K562 (cell line): ENCODE results near the gene DNMT3A. TPM values are rescaled to one million over a fixed set of nuclear protein-coding genes. Genes with fewer than 3 reads are reported as not detected.

Experiments used
- ATAC-seq: fragments of 200-7000 bp; cut with Tn5 transposase; 3 replicates; pipeline ENCODE4 v1.9.1; 2020; ENCODE audit warnings: moderate library complexity
- BruUV-seq: library from RNA; stranded (reverse); fragments of 400-500 nt; replicated peaks from 2 replicates; lab custom pipeline; 2021; lab: Mats Ljungman, UMichigan
- CTCF ChIA-PET: fragments of 300-600 bp; formaldehyde crosslinking; extraction: SDS; loops from one replicate; lab custom pipeline; 2021; ENCODE audit warnings: low intra/inter-chr PET ratio; lab: Yijun Ruan, JAX
- POLR2A ChIA-PET: fragments of 300-600, 350-650 bp; sonication (Branson Sonifier 250); formaldehyde crosslinking; extraction: SDS; loops from one replicate; lab custom pipeline; 2021; ENCODE audit warnings: antibody characterized with exemption, inconsistent platforms; lab: Yijun Ruan, JAX
- DNase-seq, 4 experiments: peaks; one replicate each; pipeline versions ENCODE4 v3.0.0 to v3.0.0-alpha.2; 2011 to 2018; ENCODE audit warnings: low spot score in 3 of 4, mixed read lengths in 3 of 4; ENCODE audit errors: extremely low read depth in 1 of 4
- FAIRE-seq: peaks from 2 replicates; lab custom pipeline; 2011; peaks lifted over from hg19 to GRCh38; lab: Jason Lieb, UNC
- H2AFZ ChIP-seq: 2 replicates; pipeline ENCODE4 v1.6.0; 2011; ENCODE audit warnings: low read depth, low read length, control low read depth, inconsistent platforms
- H3K27ac ChIP-seq: fragments of 200-600 bp; 3 replicates; pipeline ENCODE4 v1.8.0; 2011; ENCODE audit warnings: low read depth, mild to moderate bottlenecking, control low read depth, inconsistent platforms, low read length, moderate library complexity, mixed read lengths; ENCODE audit errors: extremely low read depth
- H3K27me3 ChIP-seq, 2 experiments: fragments of 300-600 bp in 1 of 2; 2 replicates in 1 of 2; 3 replicates in 1 of 2; pipeline versions ENCODE4 v1.6.0 to v1.8.0; 2011; ENCODE audit warnings: inconsistent platforms in 2 of 2, low read length in 2 of 2, mild to moderate bottlenecking in 1 of 2, mixed read lengths in 1 of 2, moderate library complexity in 1 of 2; ENCODE audit not compliant: control insufficient read depth in 2 of 2, insufficient read depth in 2 of 2
- H3K36me3 ChIP-seq: fragments of 300-600 bp; 3 replicates; pipeline ENCODE4 v1.8.0; 2011; ENCODE audit warnings: mild to moderate bottlenecking, low read length, inconsistent platforms; ENCODE audit not compliant: control insufficient read depth, insufficient read depth
- H3K4me1 ChIP-seq, 2 experiments: fragments of 200-600 bp in 1 of 2; replicated peaks in 1 of 2; 2 replicates in 1 of 2; 3 replicates in 1 of 2; pipeline versions ENCODE4 v1.5.1 to v1.8.0; 2011; ENCODE audit warnings: inconsistent platforms in 2 of 2, low read length in 2 of 2, mild to moderate bottlenecking in 1 of 2, mixed read lengths in 1 of 2, moderate library complexity in 1 of 2; ENCODE audit not compliant: control insufficient read depth in 2 of 2, insufficient read depth in 2 of 2
- H3K4me2 ChIP-seq: 2 replicates; pipeline ENCODE4 v1.6.1; 2011; ENCODE audit warnings: low read length, control low read depth, inconsistent platforms, mixed read lengths; ENCODE audit not compliant: insufficient read depth
- H3K4me3 ChIP-seq: fragments of 200-600 bp; sonication (generic), shearing (Covaris generic); 2 replicates; pipeline ENCODE4 v1.5.1; 2016; ENCODE audit warnings: control low read depth, inconsistent platforms
- H3K79me2 ChIP-seq: fragments of 200-600 bp; 3 replicates; pipeline ENCODE4 v1.8.0; 2011; ENCODE audit warnings: low read length, inconsistent platforms; ENCODE audit not compliant: control insufficient read depth, insufficient read depth
- H3K9ac ChIP-seq, 2 experiments: 2 replicates each; pipeline versions ENCODE4 v1.6.0 to v1.6.1; 2011; ENCODE audit warnings: low read depth in 2 of 2, low read length in 2 of 2, control low read depth in 1 of 2, inconsistent platforms in 1 of 2, mild to moderate bottlenecking in 1 of 2, mixed read lengths in 1 of 2; ENCODE audit not compliant: insufficient read depth in 1 of 2
- H3K9me1 ChIP-seq: one replicate; pipeline ENCODE4 v1.6.0; 2011; ENCODE audit warnings: inconsistent platforms, mild to moderate bottlenecking, low read length, moderate library complexity; ENCODE audit not compliant: control insufficient read depth, insufficient read depth
- H3K9me3 ChIP-seq: replicated peaks from 2 replicates; pipeline ENCODE4 v1.5.1; 2011; ENCODE audit warnings: low read depth, low read length, inconsistent platforms; ENCODE audit not compliant: control insufficient read depth, insufficient read depth
- H4K20me1 ChIP-seq: replicated peaks from 2 replicates; pipeline ENCODE4 v1.6.1; 2011; ENCODE audit warnings: low read length, inconsistent platforms, mixed read lengths; ENCODE audit not compliant: control insufficient read depth, insufficient read depth
- DEAF1 ChIP-seq: fragments of 450-650 bp; formaldehyde crosslinking; IDR thresholded peaks from 2 replicates; pipeline ENCODE4 v1.4.0; 2020; ENCODE audit warnings: mild to moderate bottlenecking, moderate library complexity
- ERF ChIP-seq: fragments of 450-650 bp; formaldehyde crosslinking; IDR thresholded peaks from 2 replicates; pipeline ENCODE4 v1.4.0; 2020; ENCODE audit warnings: mild to moderate bottlenecking, mixed read lengths
- GTF2B ChIP-seq: IDR thresholded peaks from 2 replicates; pipeline ENCODE4 v1.6.1; 2011; ENCODE audit not compliant: insufficient read length; ENCODE audit errors: extremely low read depth
- MXI1 ChIP-seq: IDR thresholded peaks from 2 replicates; pipeline ENCODE4 v1.6.1; 2011; ENCODE audit warnings: low read depth, mild to moderate bottlenecking, improper control_type of control experiment, low read length
- RHOXF2B ChIP-seq: fragments of 250-450 bp; sonication (Bioruptor Pico); conservative IDR thresholded peaks from 2 replicates; pipeline ENCODE4 v1.5.1; 2021
- SNIP1 ChIP-seq: fragments of 450-650 bp; IDR thresholded peaks from 2 replicates; pipeline ENCODE4 v1.7.1; 2017; ENCODE audit warnings: low read depth, mild to moderate bottlenecking
- STAT6 ChIP-seq: sonication (generic); formaldehyde crosslinking; IDR thresholded peaks from 2 replicates; pipeline ENCODE4 v1.8.1; 2023; ENCODE audit warnings: mild to moderate bottlenecking, missing genetic modification reagents
- TSHZ1 ChIP-seq: fragments of 250-450 bp; sonication (Bioruptor Pico); IDR thresholded peaks from 2 replicates; pipeline ENCODE4 v1.4.0; 2020; ENCODE audit warnings: mild to moderate bottlenecking, moderate library complexity
- ZBTB26 ChIP-seq: fragments of 450-650 bp; formaldehyde crosslinking; IDR thresholded peaks from 2 replicates; pipeline ENCODE4 v1.4.0; 2022; ENCODE audit warnings: missing genetic modification characterization
- ZNF436 ChIP-seq: fragments of 250-450, 450-650 bp; sonication (Bioruptor Pico); formaldehyde crosslinking; IDR thresholded peaks from 2 replicates; pipeline ENCODE4 v1.7.0; 2020; ENCODE audit warnings: mild to moderate bottlenecking
- ZNF444 ChIP-seq: fragments of 250-450 bp; sonication (Bioruptor Pico); IDR thresholded peaks from 2 replicates; pipeline ENCODE4 v1.4.0; 2020; ENCODE audit warnings: mild to moderate bottlenecking, moderate library complexity
- WGBS: fragments of 100-300 bp; shearing (Covaris generic); methylation state at CpG from one replicate; pipeline ENCODE4 v1.1.6; 2016; ENCODE audit warnings: low coverage, mixed read lengths; ENCODE audit not compliant: insufficient coverage; ENCODE audit errors: missing lambda C conversion rate; 5-methylcytosine and 5-hydroxymethylcytosine counted together
- in situ Hi-C: fragments of 300-500 bp; cut with MboI; formaldehyde crosslinking; loops from 4 replicates; pipeline ENCODE4 v1.15.0; 2018; ENCODE audit warnings: inconsistent platforms, mixed read lengths
- intact Hi-C: fragments of 100-400 bp; cut with micrococcal nuclease; formaldehyde crosslinking; loops from 2 replicates; pipeline ENCODE4 v1.14.2; 2022
- polyA plus RNA-seq, 8 experiments: library from polyadenylated mRNA; depleted of rRNA in 4 of 8; stranded (reverse) in 5 of 8; unstranded in 3 of 8; fragments of >200 nt; fragmentation: Nextera tagmentation in 2 of 8; fragmentation: Illumina TruSeq in 1 of 8; extraction: Ambion mirVana in 2 of 8; extraction: Trizol in 1 of 8; gene quantifications; 2 replicates each; pipeline versions ENCODE4 v1.2.1 to v1.2.3, GENCODE V29; 2011 to 2014; ENCODE audit warnings: inconsistent platforms in 1 of 8, missing spikeins in 1 of 8
- total RNA-seq, 7 experiments: library from RNA; depleted of rRNA in 6 of 7; stranded (reverse); fragments of >200 nt in 6 of 7; fragmentation: Illumina TruSeq in 2 of 7; extraction: Trizol in 2 of 7; gene quantifications; 2 replicates each; pipeline versions ENCODE4 v1.2.1 to v1.2.3, GENCODE V29; 2011 to 2021; ENCODE audit warnings: low replicate concordance in 1 of 7

DNMT3A gene
- total and polyA plus RNA-seq, 9 of the 15 experiments (the other 6 are each of a cell fraction or from before 2014, with no cell fraction given) = 3.0 to 16.0 (median 6.1) TPM

- TF ChIP-seq ZBTB26 (CRISPR knock-in tag) (no peak), GTF2B (no peak)
These were observed 38.3 kb upstream of the DNMT3A start (continued) for GRCh38 chr2:25380023-25380422.

- no peak overlapping the region for H3K27ac ChIP-seq
- FAIRE-seq (no peak), DNase-seq (no peak), ATAC-seq (no peak)
- POLR2A ChIA-PET = no interaction called here
- H3K27me3 ChIP-seq = peaks cover 24 to 73% of the 10 kb centered on the region in 2 experiments
- H3K79me2 ChIP-seq = no peaks in the 10 kb centered on the region
- 2% methylated on average over 6 of the region's 6 CpGs for WGBS
- H3K36me3 ChIP-seq = no peaks in the 10 kb centered on the region
- no peak overlapping the region for H2AFZ ChIP-seq
- no peaks in the 10 kb centered on the region for H3K9me3 ChIP-seq
- H3K4me1 ChIP-seq = peaks cover 6 to 10% of the 10 kb centered on the region in 2 experiments; a peak in 3 of 5 replicates
- no peak overlapping the region for H3K9ac ChIP-seq
- in situ Hi-C loops (no loop called here), intact Hi-C loops (loop anchor here (10.0 kb wide), 1 partner anchor 215 kb away; the partner anchor contains the start of gene POMC)
- H3K9me1 ChIP-seq = peaks cover 3% of the 10 kb centered on the region
- no TSS peak for BruUV-seq
- H4K20me1 ChIP-seq = peaks cover 5% of the 10 kb centered on the region
- H3K4me3 ChIP-seq = no peak overlapping the region
- CTCF ChIA-PET = no interaction called here
- H3K4me2 ChIP-seq = no peak overlapping the region
- TF ChIP-seq ERF (CRISPR knock-in tag) = no peak
- TF ChIP-seq TSHZ1 (CRISPR knock-in tag) = no peak
- TF ChIP-seq MXI1 = no peak
- no peak for TF ChIP-seq RHOXF2B (CRISPR knock-in tag)
- TF ChIP-seq ZNF436 = no peak
- no peak for TF ChIP-seq DEAF1 (CRISPR knock-in tag)
- no peak for TF ChIP-seq SNIP1
- no peak for TF ChIP-seq STAT6 (CRISPR knock-in tag)
- no peak for TF ChIP-seq ZNF444
These were observed 37.8 kb upstream of the DNMT3A start for GRCh38 chr2:25379535-25379934.
